GM13976 (cell line): ENCODE data around the gene SPATA3.
"Not testable (repeated sequence)": the region's sequence is repeated elsewhere in the genome, so short reads cannot be mapped to it uniquely, and the experiment has no call there.

Experiments used
- DNase-seq: peaks from one replicate; pipeline ENCODE4 v3.0.0; 2012; ENCODE audit warnings: low spot score
- in situ Hi-C: fragments of 300-500 bp; cut with MboI; formaldehyde crosslinking; loops from one replicate; pipeline ENCODE4 v1.12.0; 2022; ENCODE audit warnings: low sequenced_read_pairs, mixed read lengths, inconsistent platforms; ENCODE audit not compliant: unreplicated experiment
- TF ChIP-seq, protein P1 (sequence below): IDR thresholded peaks from 2 replicates; pipeline ENCODE4 v1.5.1; 2012; ENCODE audit warnings: borderline replicate concordance, mild to moderate bottlenecking; ENCODE audit not compliant: insufficient read depth; ENCODE audit errors: extremely low read depth, missing control alignments, control extremely low read depth

The SPATA3 gene

DNA sequence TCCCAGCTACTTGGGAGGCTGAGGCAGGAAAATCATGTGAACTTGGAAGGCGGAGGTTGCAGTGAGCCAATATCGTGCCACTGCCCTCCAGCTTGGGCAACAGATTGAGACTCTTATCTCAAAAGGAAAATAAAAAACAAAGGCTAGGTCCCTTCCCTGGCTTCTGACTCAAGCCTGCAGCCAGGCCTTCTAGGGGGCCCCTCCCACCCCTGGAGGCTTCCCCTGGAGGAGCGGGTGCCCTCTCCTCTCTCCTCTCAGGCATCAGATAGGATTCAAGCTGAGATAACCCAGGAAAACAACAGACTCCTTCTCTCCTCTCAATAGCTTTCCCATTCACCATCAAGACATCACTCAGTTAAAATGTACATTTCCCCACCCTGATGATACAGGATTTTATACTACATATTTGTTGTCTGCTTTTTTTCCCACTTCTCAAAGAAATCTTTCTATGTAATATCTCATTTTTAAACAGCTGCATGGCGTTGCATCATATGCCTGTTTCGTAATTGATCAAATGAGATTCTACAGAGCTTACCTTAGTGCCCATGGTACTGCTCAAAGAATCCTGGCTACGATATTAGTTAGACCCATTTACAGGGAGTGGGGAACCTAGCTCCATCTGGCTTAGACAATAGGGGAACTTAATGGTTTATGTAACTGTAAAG is 20.8 kb downstream of the SPATA3 start:
- DNase-seq, result no peak
- in situ Hi-C loops, result no loop called here
- TF ChIP-seq, protein P1, sequence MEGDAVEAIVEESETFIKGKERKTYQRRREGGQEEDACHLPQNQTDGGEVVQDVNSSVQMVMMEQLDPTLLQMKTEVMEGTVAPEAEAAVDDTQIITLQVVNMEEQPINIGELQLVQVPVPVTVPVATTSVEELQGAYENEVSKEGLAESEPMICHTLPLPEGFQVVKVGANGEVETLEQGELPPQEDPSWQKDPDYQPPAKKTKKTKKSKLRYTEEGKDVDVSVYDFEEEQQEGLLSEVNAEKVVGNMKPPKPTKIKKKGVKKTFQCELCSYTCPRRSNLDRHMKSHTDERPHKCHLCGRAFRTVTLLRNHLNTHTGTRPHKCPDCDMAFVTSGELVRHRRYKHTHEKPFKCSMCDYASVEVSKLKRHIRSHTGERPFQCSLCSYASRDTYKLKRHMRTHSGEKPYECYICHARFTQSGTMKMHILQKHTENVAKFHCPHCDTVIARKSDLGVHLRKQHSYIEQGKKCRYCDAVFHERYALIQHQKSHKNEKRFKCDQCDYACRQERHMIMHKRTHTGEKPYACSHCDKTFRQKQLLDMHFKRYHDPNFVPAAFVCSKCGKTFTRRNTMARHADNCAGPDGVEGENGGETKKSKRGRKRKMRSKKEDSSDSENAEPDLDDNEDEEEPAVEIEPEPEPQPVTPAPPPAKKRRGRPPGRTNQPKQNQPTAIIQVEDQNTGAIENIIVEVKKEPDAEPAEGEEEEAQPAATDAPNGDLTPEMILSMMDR, result no peak

DNA sequence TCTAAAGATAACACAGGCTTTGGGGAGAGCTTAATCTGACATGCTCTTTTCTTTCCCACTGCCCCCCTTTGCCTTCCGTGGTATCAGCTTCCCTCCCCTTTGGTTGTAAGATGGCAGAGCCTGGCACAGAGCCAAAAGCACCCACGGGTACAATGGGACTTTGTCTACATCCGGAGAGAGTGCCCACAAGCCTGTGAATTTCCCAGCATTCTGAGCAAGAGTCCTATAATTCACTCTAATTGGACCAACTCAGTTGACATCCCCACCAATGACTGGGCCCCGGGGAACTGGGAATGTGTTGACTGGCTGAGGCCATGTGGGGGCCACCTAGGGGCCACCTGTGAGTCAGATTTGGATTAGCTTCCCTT is 21.3 kb downstream of the SPATA3 start:
- in situ Hi-C loops, result no loop called here
- DNase-seq, result no peak
- TF ChIP-seq, protein P1, result no peak

DNA sequence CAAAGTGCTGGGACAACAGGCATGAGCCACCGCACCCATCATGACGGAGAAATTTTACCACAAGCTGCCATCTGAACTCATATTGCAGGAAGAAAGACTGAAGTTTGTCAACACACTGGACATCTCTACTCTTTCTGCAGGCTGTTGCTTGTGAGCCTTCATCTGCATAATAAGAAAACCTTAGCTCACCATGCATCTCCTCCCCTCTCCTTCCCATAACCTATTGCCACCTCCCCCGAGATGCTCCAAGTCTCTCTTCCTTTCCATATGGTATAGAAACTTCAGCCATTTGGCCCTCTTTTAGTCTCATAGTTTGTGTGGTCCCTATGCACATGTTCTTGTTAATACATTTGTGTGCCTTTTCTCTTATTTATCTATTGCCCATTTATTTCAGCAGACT is 22.3 kb downstream of the SPATA3 start:
- TF ChIP-seq, protein P1, result no peak
- in situ Hi-C loops, result no loop called here
- DNase-seq, result no peak

DNA sequence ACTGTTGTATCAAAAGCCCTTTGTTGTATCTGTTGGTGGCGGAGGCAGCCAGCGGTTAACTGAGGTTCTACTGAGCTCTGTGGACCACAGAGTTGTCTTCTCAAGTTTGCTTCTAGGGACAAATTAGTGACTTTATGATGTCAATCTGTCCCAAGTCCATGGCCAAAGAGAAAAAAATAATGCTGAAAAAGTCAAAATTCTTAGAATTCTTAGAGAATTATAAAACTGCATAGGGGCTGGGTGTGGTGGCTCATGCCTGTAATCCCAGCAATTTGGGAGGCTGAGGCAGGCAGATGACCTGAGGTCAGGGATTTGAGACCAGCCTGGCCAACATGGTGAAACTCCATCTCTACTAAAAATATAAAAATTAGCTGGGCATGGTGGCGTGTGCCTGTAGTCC is 29.1 kb downstream of the SPATA3 start:
- in situ Hi-C loops, DNase-seq: not testable (repeated sequence)

DNA sequence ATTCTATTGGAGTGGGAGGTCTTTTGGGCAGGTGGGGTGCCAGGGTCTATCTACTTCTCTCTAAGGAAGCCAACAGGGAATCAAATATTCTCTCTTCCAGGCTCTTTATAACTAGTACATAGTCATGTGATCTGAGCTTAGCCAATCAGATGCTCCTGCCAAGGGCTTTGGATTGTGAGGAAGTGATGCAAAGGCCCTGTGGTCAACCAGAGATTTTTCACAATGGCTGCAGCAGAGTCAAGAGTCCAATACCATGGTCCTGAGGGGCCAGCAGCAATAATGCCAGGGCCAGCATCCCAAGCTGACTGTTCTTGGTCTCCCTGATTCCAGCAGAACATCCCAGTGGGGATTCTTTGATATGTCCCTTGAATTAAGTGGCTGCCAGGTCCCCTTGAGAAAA is 33.0 kb downstream of the SPATA3 start:
- no peak for DNase-seq
- in situ Hi-C loops, result no loop called here
- TF ChIP-seq, protein P1, result no peak

DNA sequence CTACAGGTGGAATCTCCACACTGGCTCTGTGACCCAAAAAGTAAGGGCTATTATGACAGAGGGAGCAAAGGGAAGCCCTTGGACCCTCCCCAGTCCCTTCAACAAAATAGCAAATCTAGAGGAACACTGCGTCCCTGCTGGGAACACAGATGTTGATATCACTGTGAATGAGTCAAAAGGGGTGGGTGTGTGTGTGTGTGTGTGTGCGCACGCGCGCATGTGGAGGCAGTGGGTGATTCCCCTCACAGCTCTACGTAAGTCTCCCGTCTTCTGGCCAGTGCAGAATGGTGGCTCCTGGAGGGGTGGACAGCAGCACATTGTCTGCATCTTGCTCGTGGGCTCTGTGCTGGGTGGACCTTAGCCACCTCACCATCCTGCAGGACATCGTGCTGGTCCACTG is 33.6 kb downstream of the SPATA3 start:
- TF ChIP-seq, protein P1, result no peak
- in situ Hi-C loops, result no loop called here

DNA sequence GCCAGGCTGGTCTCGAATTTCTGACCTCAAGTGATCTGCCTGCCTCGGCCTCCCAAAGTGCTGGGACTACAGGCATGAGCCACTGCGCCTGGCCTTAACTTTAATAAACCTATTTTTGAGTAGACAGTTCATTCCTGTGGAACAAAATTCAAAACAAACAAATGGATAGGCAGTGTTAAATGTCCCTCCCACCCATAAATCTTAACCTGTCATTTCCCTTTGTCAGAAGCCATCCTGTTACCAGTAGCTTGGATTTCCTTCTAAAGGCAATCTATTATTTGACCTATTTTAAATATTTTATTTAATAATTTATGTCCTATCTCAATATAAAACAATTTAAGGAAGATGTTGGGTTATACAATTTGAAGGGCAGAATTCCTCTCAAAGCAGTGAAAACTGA is 34.8 kb downstream of the SPATA3 start:
- in situ Hi-C loops, result no loop called here
- TF ChIP-seq, protein P1, result no peak
- DNase-seq, result no peak

More for the DNA sequence above, 33.6 kb downstream of the SPATA3 start:
- no peak for DNase-seq
